Ectodermal cell (in vitro differentiated cells): ENCODE data around the gene OR8G5. TPM values are rescaled to one million over a fixed set of nuclear protein-coding genes. Genes with fewer than 3 reads are reported as not detected.
"Not testable (repeated sequence)": the region's sequence is repeated elsewhere in the genome, so short reads cannot be mapped to it uniquely, and the experiment has no call there.

ENCODE experiments used
- H3K27ac ChIP-seq: 2 replicates; pipeline ENCODE4 v1.7.0; 2013; ENCODE audit warnings: mild to moderate bottlenecking, low read depth, low read length; ENCODE audit not compliant: insufficient read depth, poor library complexity, severe bottlenecking
- H3K27me3 ChIP-seq: 2 replicates; pipeline ENCODE4 v1.7.0; 2013; ENCODE audit warnings: mild to moderate bottlenecking, low read length; ENCODE audit not compliant: insufficient read depth, control insufficient read depth, poor library complexity, severe bottlenecking
- H3K36me3 ChIP-seq: one replicate; pipeline ENCODE4 v1.7.0; 2013; ENCODE audit warnings: low read length; ENCODE audit not compliant: control insufficient read depth, insufficient read depth
- H3K4me1 ChIP-seq: one replicate; pipeline ENCODE4 v1.7.0; 2013; ENCODE audit warnings: low read length; ENCODE audit not compliant: control insufficient read depth, insufficient read depth
- H3K4me3 ChIP-seq: 2 replicates; pipeline ENCODE4 v1.7.0; 2013; ENCODE audit warnings: low read depth, low read length, control low read depth; ENCODE audit not compliant: insufficient read depth
- H3K9me3 ChIP-seq: 2 replicates; pipeline ENCODE4 v1.7.0; 2013; ENCODE audit warnings: mild to moderate bottlenecking, low read length, moderate library complexity; ENCODE audit not compliant: control insufficient read depth
- WGBS, 2 experiments: methylation state at CpG; one replicate each; pipeline ENCODE4 v1.1.7; 2013; ENCODE audit warnings: missing lambda C conversion rate in 2 of 2; 5-methylcytosine and 5-hydroxymethylcytosine counted together
- polyA plus RNA-seq, 4 experiments: library from polyadenylated mRNA; stranded (reverse); fragments of 50-300 nt; gene quantifications; one replicate each; pipeline ENCODE4 v1.2.3, GENCODE V29; 2013

OR8G5 gene
- polyA plus RNA-seq (2013, experiment 1 of 4) = not detected
- not detected for polyA plus RNA-seq (2013, experiment 2 of 4)
- polyA plus RNA-seq (2013, experiment 3 of 4) = not detected
- polyA plus RNA-seq (2013, experiment 4 of 4) = not detected

- Histone ChIP-seq H3K27ac (no peak within 1 kb of the TSS), H3K4me1 (no peaks in the 10 kb centered on the region), H3K27me3 (no peaks in the 10 kb centered on the region), H3K36me3 (no peaks in the 10 kb centered on the region), H3K9me3 (no peaks in the 10 kb centered on the region), H3K4me3 (no peak within 1 kb of the TSS)
- WGBS, 2 experiments = 81 to 83% methylated on average over 4 of the region's 4 CpGs
Measured at GRCh38 chr11:124256076-124256475, at the start of gene OR8G5. TSS of gene OR8G5 (plus strand) at chr11:124256376. CDS start at chr11:124264932, 8,556 bp downstream.

- Histone ChIP-seq H3K27ac (no peak overlapping the region), H3K36me3 (no peaks in the 10 kb centered on the region)
- 84% methylated on average over 5 to 6 of the region's 6 CpGs for WGBS, 2 experiments
Measured at GRCh38 chr11:124207102-124207792, 48.9 kb upstream of the OR8G5 start.

GRCh38 chr11:124209824-124210357, 46.3 kb upstream of the OR8G5 start:
- no peak overlapping the region for H3K4me3 ChIP-seq
- H3K4me1 ChIP-seq = peaks cover 2% of the 10 kb centered on the region
- no peaks in the 10 kb centered on the region for H3K9me3 ChIP-seq
- no peaks in the 10 kb centered on the region for H3K36me3 ChIP-seq
- 92 to 96% methylated on average over 6 of the region's 6 CpGs for WGBS, 2 experiments
- no peaks in the 10 kb centered on the region for H3K27me3 ChIP-seq
- H3K27ac ChIP-seq = no peak overlapping the region

More at GRCh38 chr11:124207102-124207792, 48.9 kb upstream of the OR8G5 start:
- Histone ChIP-seq H3K9me3 (no peaks in the 10 kb centered on the region), H3K4me3 (no peak overlapping the region), H3K4me1 (no peaks in the 10 kb centered on the region), H3K27me3 (no peaks in the 10 kb centered on the region)

- Histone ChIP-seq H3K9me3 (no peaks in the 10 kb centered on the region), H3K36me3 (no peaks in the 10 kb centered on the region), H3K27me3 (no peaks in the 10 kb centered on the region), H3K4me3 (no peak overlapping the region), H3K4me1 (peaks cover 2% of the 10 kb centered on the region), H3K27ac (no peak overlapping the region)
- 86 to 93% methylated on average over 5 of the region's 5 CpGs for WGBS, 2 experiments
Measured at GRCh38 chr11:124210421-124210820, 45.8 kb upstream of the OR8G5 start.

- Histone ChIP-seq H3K27ac (no peak overlapping the region), H3K4me3 (no peak overlapping the region)
Measured at GRCh38 chr11:124211321-124211720, 44.9 kb upstream of the OR8G5 start.

GRCh38 chr11:124214027-124214426, 42.1 kb upstream of the OR8G5 start:
- Histone ChIP-seq H3K9me3 (no peaks in the 10 kb centered on the region), H3K4me3 (no peak overlapping the region), H3K4me1 (peaks cover 2% of the 10 kb centered on the region), H3K27me3 (no peaks in the 10 kb centered on the region), H3K27ac (no peak overlapping the region), H3K36me3 (no peaks in the 10 kb centered on the region)
- WGBS, 2 experiments = 67 to 89% methylated on average over 1 to 3 of the region's 3 CpGs

More at GRCh38 chr11:124211321-124211720, 44.9 kb upstream of the OR8G5 start:
- no peaks in the 10 kb centered on the region for H3K27me3 ChIP-seq
- H3K4me1 ChIP-seq = peaks cover 2% of the 10 kb centered on the region
- H3K9me3 ChIP-seq = no peaks in the 10 kb centered on the region
- H3K36me3 ChIP-seq = no peaks in the 10 kb centered on the region

- Histone ChIP-seq H3K27ac (no peak overlapping the region), H3K36me3 (no peaks in the 10 kb centered on the region), H3K27me3 (no peaks in the 10 kb centered on the region), H3K4me3 (no peak overlapping the region), H3K4me1 (no peaks in the 10 kb centered on the region), H3K9me3 (no peaks in the 10 kb centered on the region)
Measured at GRCh38 chr11:124219126-124219525, 37.0 kb upstream of the OR8G5 start.

- Histone ChIP-seq H3K27me3 (no peaks in the 10 kb centered on the region), H3K27ac (no peak overlapping the region), H3K4me3 (no peak overlapping the region), H3K4me1 (no peaks in the 10 kb centered on the region), H3K36me3 (no peaks in the 10 kb centered on the region), H3K9me3 (no peaks in the 10 kb centered on the region)
- 86 to 96% methylated on average over 1 to 2 of the region's 2 CpGs for WGBS, 2 experiments
Measured at GRCh38 chr11:124222407-124222806, 33.8 kb upstream of the OR8G5 start.

- not testable (repeated sequence) for H3K9me3 ChIP-seq, H3K27ac ChIP-seq, H3K4me3 ChIP-seq, H3K4me1 ChIP-seq, H3K27me3 ChIP-seq, H3K36me3 ChIP-seq
- 75 to 77% methylated on average over 9 of the region's 9 CpGs for WGBS, 2 experiments
Measured at GRCh38 chr11:124224618-124225423, 31.4 kb upstream of the OR8G5 start.

GRCh38 chr11:124225471-124225870, 30.7 kb upstream of the OR8G5 start:
- Histone ChIP-seq H3K4me1 (no peaks in the 10 kb centered on the region), H3K27me3 (no peaks in the 10 kb centered on the region), H3K9me3 (no peaks in the 10 kb centered on the region), H3K27ac (no peak overlapping the region), H3K36me3 (no peaks in the 10 kb centered on the region), H3K4me3 (no peak overlapping the region)
- WGBS, 2 experiments = no CpG with 5 or more reads among the region's 1 CpG
